OCI-LY3 (cell line): ENCODE results near the gene PBOV1.

Source experiments
- EZH2phosphoT487 ChIP-seq: fragments of 200-600 bp; shearing (Covaris generic); IDR thresholded peaks from 2 replicates; pipeline ENCODE4 v1.6.1; 2018; ENCODE audit warnings: antibody characterized with exemption, mixed run types, low read depth
- TF ChIP-seq, protein P1 (sequence below): fragments of 200-600, 300-600 bp; sonication (generic); IDR thresholded peaks from 2 replicates; pipeline ENCODE4 v1.5.1; 2014; ENCODE audit warnings: antibody characterized with exemption, low read length, low read depth

DNA sequence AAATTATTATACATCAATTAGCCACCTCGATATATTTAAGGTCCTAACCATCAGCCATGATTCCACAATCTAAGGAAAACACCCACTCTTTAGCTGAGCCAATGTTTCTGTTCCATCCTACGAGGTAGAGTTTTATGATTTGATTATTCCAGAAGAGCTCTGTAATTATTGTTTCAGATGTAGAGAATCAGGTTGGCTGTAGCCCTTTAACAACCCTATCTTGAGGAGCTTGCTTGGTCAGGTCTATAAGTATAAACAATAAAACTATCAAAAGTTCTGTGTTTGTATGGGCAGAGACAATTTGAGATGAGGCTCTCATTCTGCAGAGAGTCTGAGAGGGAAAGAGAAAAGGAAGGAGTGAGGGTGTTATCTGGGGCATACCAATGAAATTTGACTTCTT is at the start of gene PBOV1:
- TF ChIP-seq, protein P1, sequence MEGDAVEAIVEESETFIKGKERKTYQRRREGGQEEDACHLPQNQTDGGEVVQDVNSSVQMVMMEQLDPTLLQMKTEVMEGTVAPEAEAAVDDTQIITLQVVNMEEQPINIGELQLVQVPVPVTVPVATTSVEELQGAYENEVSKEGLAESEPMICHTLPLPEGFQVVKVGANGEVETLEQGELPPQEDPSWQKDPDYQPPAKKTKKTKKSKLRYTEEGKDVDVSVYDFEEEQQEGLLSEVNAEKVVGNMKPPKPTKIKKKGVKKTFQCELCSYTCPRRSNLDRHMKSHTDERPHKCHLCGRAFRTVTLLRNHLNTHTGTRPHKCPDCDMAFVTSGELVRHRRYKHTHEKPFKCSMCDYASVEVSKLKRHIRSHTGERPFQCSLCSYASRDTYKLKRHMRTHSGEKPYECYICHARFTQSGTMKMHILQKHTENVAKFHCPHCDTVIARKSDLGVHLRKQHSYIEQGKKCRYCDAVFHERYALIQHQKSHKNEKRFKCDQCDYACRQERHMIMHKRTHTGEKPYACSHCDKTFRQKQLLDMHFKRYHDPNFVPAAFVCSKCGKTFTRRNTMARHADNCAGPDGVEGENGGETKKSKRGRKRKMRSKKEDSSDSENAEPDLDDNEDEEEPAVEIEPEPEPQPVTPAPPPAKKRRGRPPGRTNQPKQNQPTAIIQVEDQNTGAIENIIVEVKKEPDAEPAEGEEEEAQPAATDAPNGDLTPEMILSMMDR, result no peak
- TF ChIP-seq EZH2phosphoT487, result no peak
